GM12878 (cell line): ENCODE results near the gene MAST1. TPM values are rescaled to one million over a fixed set of nuclear protein-coding genes. Genes with fewer than 3 reads are reported as not detected.

Source experiments
- ATAC-seq: fragments of 200-7000 bp; cut with Tn5 transposase; 3 replicates; pipeline ENCODE4 v1.9.1; 2020; ENCODE audit warnings: mild to moderate bottlenecking, moderate library complexity
- BruUV-seq: library from RNA; stranded (reverse); fragments of 400-500 nt; replicated peaks from 2 replicates; lab custom pipeline; 2021; lab: Mats Ljungman, UMichigan
- CTCF ChIA-PET: fragments of 300-600 bp; sonication (Branson Sonifier 250); formaldehyde crosslinking; extraction: SDS; loops from one replicate; lab custom pipeline; 2021; ENCODE audit warnings: inconsistent platforms; lab: Yijun Ruan, JAX
- POLR2A ChIA-PET: fragments of 350-600 bp; formaldehyde crosslinking; extraction: SDS; loops from one replicate; lab custom pipeline; 2021; ENCODE audit warnings: inconsistent platforms; lab: Charles Lee
- RAD21 ChIA-PET: fragments of 300-600 bp; sonication (Branson Sonifier 250); formaldehyde crosslinking; loops from one replicate; lab custom pipeline; 2023; ENCODE audit warnings: antibody characterized with exemption; ENCODE audit not compliant: unreplicated experiment; lab: Charles Lee
- SMC1A ChIA-PET: fragments of 300-600 bp; sonication (Branson Sonifier 250); formaldehyde crosslinking; loops from one replicate; lab custom pipeline; 2023; ENCODE audit not compliant: unreplicated experiment, uncharacterized antibody; lab: Charles Lee
- DNase-seq: peaks from one replicate; pipeline ENCODE4 v3.0.0-alpha.2; 2011; ENCODE audit warnings: low read depth, low spot score
- FAIRE-seq: peaks from 3 replicates; lab custom pipeline; 2011; peaks lifted over from hg19 to GRCh38; lab: Jason Lieb, UNC
- H2AFZ ChIP-seq: 2 replicates; pipeline ENCODE4 v1.6.0; 2011; ENCODE audit warnings: low read depth, low read length, control low read depth; ENCODE audit not compliant: control insufficient read depth
- H3K27ac ChIP-seq: 2 replicates; pipeline ENCODE4 v1.5.1; 2011; ENCODE audit warnings: control low read depth; ENCODE audit not compliant: control insufficient read depth, insufficient read depth
- H3K27me3 ChIP-seq, 2 experiments: replicated peaks in 1 of 2; 2 replicates each; pipeline versions ENCODE4 v1.6.0 to v1.6.1; 2011; ENCODE audit warnings: low read length in 1 of 2; ENCODE audit not compliant: control insufficient read depth in 2 of 2, insufficient read depth in 2 of 2
- H3K36me3 ChIP-seq, 2 experiments: 2 replicates each; pipeline ENCODE4 v1.5.1; 2011; ENCODE audit warnings: low read length in 1 of 2; ENCODE audit not compliant: control insufficient read depth in 2 of 2, insufficient read depth in 2 of 2
- H3K4me1 ChIP-seq: 2 replicates; pipeline ENCODE4 v1.6.1; 2011; ENCODE audit warnings: mild to moderate bottlenecking, low read length, moderate library complexity, mixed read lengths; ENCODE audit not compliant: control insufficient read depth, insufficient read depth
- H3K4me2 ChIP-seq: 2 replicates; pipeline ENCODE4 v1.6.0; 2011; ENCODE audit warnings: control low read depth; ENCODE audit not compliant: control insufficient read depth, insufficient read depth
- H3K4me3 ChIP-seq: fragments of 200-600 bp; sonication (generic); 2 replicates; pipeline ENCODE4 v1.5.1; 2016
- H3K79me2 ChIP-seq: 2 replicates; pipeline ENCODE4 v1.6.0; 2011; ENCODE audit warnings: low read length; ENCODE audit not compliant: control insufficient read depth, insufficient read depth
- H3K9ac ChIP-seq: 2 replicates; pipeline ENCODE4 v1.8.0; 2011; ENCODE audit warnings: low read length, control low read depth, mixed read lengths; ENCODE audit not compliant: control insufficient read depth, insufficient read depth
- H3K9me3 ChIP-seq: replicated peaks from 3 replicates; pipeline ENCODE4 v1.5.1; 2011; ENCODE audit warnings: mild to moderate bottlenecking, low read length; ENCODE audit not compliant: control insufficient read depth, insufficient read depth
- H4K20me1 ChIP-seq: 2 replicates; pipeline ENCODE4 v1.6.0; 2011; ENCODE audit not compliant: control insufficient read depth, insufficient read depth
- CBX3 ChIP-seq: fragments of 200-600 bp; sonication (generic); IDR thresholded peaks from 2 replicates; pipeline ENCODE4 v1.6.1; 2016; ENCODE audit warnings: low read depth, borderline replicate concordance
- CHD1 ChIP-seq: IDR thresholded peaks from 2 replicates; pipeline ENCODE4 v1.6.1; 2012; ENCODE audit warnings: low read depth, low read length, improper control_type of control experiment
- CREM ChIP-seq: IDR thresholded peaks from 2 replicates; pipeline ENCODE4 v1.6.1; 2014; ENCODE audit warnings: antibody characterized with exemption, low read depth
- GABPA ChIP-seq: IDR thresholded peaks from 2 replicates; pipeline ENCODE4 v1.6.1; 2014; ENCODE audit warnings: antibody characterized with exemption, low read depth, mild to moderate bottlenecking, inconsistent platforms
- HDAC2 ChIP-seq: fragments of 200-600 bp; sonication (generic); IDR thresholded peaks from 2 replicates; pipeline ENCODE4 v1.6.1; 2017
- HDAC6 ChIP-seq: fragments of 200-600 bp; sonication (generic); IDR thresholded peaks from one replicate; pipeline ENCODE4 v1.8.0; 2017; ENCODE audit warnings: antibody characterized with exemption; ENCODE audit not compliant: unreplicated experiment
- MXI1 ChIP-seq: fragments of 150-350 bp; IDR thresholded peaks from 2 replicates; pipeline ENCODE4 v1.6.1; 2011; ENCODE audit warnings: low read depth, mild to moderate bottlenecking, inconsistent platforms, low read length, improper control_type of control experiment
- RELA ChIP-seq: fragments of 450-650 bp; IDR thresholded peaks from 2 replicates; pipeline ENCODE4 v1.8.0; 2014; ENCODE audit warnings: borderline replicate concordance; ENCODE audit not compliant: partially characterized antibody
- WRNIP1 ChIP-seq: IDR thresholded peaks from 2 replicates; pipeline ENCODE4 v1.6.1; 2011; ENCODE audit warnings: low read depth, low read length, improper control_type of control experiment, borderline replicate concordance
- YBX1 ChIP-seq: fragments of 450-650 bp; IDR thresholded peaks from 2 replicates; pipeline ENCODE4 v1.6.1; 2016; ENCODE audit warnings: antibody characterized with exemption
- WGBS: methylation state at CpG from one replicate; pipeline ENCODE4 v1.1.6; 2016; ENCODE audit warnings: low lambda C conversion rate; ENCODE audit not compliant: insufficient replicate concordance, insufficient coverage; ENCODE audit errors: missing lambda C conversion rate; 5-methylcytosine and 5-hydroxymethylcytosine counted together
- in situ Hi-C: fragments of 300-500 bp; cut with MboI; formaldehyde crosslinking; loops from 9 replicates; pipeline ENCODE4 v1.14.3; 2018; ENCODE audit warnings: mixed read lengths
- intact Hi-C: fragments of 100-400 bp; cut with micrococcal nuclease; formaldehyde crosslinking; loops from one replicate; pipeline ENCODE4 v1.14.2; 2022; ENCODE audit not compliant: unreplicated experiment
- polyA plus RNA-seq, 11 experiments: library from polyadenylated mRNA; depleted of rRNA in 4 of 11; unstranded in 6 of 11; stranded (reverse) in 5 of 11; fragments of >200 nt; fragmentation: Nextera tagmentation in 4 of 11; fragmentation: Illumina TruSeq in 1 of 11; extraction: Ambion mirVana in 4 of 11; extraction: Trizol in 1 of 11; gene quantifications; 1 replicate in 1 of 11; 2 replicates in 10 of 11; pipeline versions ENCODE4 v1.2.1 to v1.2.3, GENCODE V29; 2011 to 2016; ENCODE audit warnings: inconsistent platforms in 2 of 11, missing spikeins in 2 of 11, low read depth in 1 of 11
- total RNA-seq, 4 experiments: library from RNA; depleted of rRNA in 3 of 4; stranded (reverse); fragments of >200 nt in 3 of 4; fragmentation: Illumina TruSeq in 1 of 4; extraction: Trizol in 1 of 4; gene quantifications; 2 replicates each; pipeline versions ENCODE4 v1.2.1 to v1.2.3, GENCODE V29; 2013 to 2021
- TF ChIP-seq, protein P1 (sequence below): IDR thresholded peaks from 2 replicates; pipeline ENCODE4 v1.6.1; 2012; ENCODE audit warnings: low read depth, low read length, improper control_type of control experiment
- TF ChIP-seq, protein P2 (sequence below): fragments of 450-650 bp; IDR thresholded peaks from 2 replicates; pipeline ENCODE4 v1.6.1; 2016; ENCODE audit warnings: mild to moderate bottlenecking, moderate library complexity, borderline replicate concordance
- TF ChIP-seq, protein P3 (sequence below): fragments of 450-650 bp; formaldehyde crosslinking; IDR thresholded peaks from 2 replicates; pipeline ENCODE4 v1.5.0; 2022; ENCODE audit warnings: mild to moderate bottlenecking, missing genetic modification characterization

Gene MAST1
- total and polyA plus RNA-seq, 10 of the 15 experiments (the other 5 are each of a cell fraction or from before 2014, with no cell fraction given): 0.08 to 0.79 (median 0.44) TPM; not detected in 1

DNA sequence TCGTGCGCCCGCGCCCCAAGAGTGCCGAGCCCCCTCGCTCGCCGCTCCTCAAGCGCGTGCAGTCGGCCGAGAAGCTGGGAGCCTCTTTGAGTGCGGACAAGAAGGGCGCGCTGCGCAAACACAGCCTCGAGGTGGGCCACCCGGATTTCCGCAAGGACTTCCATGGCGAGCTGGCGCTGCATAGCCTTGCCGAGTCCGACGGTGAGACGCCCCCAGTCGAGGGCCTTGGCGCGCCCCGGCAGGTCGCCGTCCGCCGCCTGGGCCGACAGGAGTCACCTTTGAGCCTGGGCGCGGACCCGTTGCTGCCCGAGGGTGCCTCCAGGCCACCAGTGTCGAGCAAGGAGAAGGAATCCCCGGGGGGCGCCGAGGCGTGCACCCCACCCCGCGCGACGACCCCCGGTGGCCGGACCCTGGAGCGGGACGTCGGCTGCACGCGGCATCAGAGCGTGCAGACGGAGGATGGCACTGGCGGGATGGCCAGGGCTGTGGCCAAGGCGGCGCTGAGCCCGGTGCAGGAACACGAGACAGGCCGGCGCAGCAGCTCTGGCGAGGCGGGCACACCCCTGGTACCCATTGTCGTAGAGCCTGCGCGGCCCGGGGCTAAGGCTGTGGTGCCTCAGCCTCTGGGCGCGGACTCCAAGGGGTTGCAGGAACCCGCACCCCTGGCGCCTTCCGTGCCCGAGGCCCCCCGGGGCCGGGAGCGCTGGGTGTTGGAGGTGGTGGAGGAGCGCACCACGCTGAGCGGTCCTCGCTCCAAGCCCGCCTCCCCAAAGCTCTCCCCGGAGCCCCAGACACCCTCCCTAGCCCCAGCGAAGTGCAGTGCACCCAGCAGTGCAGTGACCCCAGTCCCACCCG lies 35.8 kb downstream of the MAST1 start:
- Histone ChIP-seq H3K4me2 (no peak overlapping the region), H3K27me3 (no peaks in the 10 kb centered on the region), H4K20me1 (no peaks in the 10 kb centered on the region), H3K4me3 (no peak overlapping the region), H3K27ac (no peak overlapping the region), H3K79me2 (no peaks in the 10 kb centered on the region), H3K9me3 (no peaks in the 10 kb centered on the region; the same call in 2 of the 3 replicates), H3K9ac (no peak overlapping the region), H3K4me1 (no peaks in the 10 kb centered on the region), H3K36me3 (peaks cover 0 to 4% of the 10 kb centered on the region in 2 experiments; a peak in 2 of 4 replicates), H2AFZ (no peak overlapping the region)
- WGBS: 97% methylated on average over 71 of the region's 86 CpGs
- RAD21 ChIA-PET: no interaction called here
- DNase-seq (no peak), ATAC-seq (no peak), FAIRE-seq (no peak)
- SMC1A ChIA-PET: no interaction called here
- CTCF ChIA-PET: no interaction called here
- intact Hi-C loops (no loop called here), in situ Hi-C loops (no loop called here)
- TF ChIP-seq GABPA (no peak), MXI1 (no peak), HDAC6 (no peak), WRNIP1 (no peak), RELA (no peak), CBX3 (no peak), CREM (no peak), CHD1 (no peak), YBX1 (no peak), HDAC2 (no peak)
- TF ChIP-seq, protein P1, sequence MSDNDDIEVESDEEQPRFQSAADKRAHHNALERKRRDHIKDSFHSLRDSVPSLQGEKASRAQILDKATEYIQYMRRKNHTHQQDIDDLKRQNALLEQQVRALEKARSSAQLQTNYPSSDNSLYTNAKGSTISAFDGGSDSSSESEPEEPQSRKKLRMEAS: no peak
- TF ChIP-seq, protein P2, sequence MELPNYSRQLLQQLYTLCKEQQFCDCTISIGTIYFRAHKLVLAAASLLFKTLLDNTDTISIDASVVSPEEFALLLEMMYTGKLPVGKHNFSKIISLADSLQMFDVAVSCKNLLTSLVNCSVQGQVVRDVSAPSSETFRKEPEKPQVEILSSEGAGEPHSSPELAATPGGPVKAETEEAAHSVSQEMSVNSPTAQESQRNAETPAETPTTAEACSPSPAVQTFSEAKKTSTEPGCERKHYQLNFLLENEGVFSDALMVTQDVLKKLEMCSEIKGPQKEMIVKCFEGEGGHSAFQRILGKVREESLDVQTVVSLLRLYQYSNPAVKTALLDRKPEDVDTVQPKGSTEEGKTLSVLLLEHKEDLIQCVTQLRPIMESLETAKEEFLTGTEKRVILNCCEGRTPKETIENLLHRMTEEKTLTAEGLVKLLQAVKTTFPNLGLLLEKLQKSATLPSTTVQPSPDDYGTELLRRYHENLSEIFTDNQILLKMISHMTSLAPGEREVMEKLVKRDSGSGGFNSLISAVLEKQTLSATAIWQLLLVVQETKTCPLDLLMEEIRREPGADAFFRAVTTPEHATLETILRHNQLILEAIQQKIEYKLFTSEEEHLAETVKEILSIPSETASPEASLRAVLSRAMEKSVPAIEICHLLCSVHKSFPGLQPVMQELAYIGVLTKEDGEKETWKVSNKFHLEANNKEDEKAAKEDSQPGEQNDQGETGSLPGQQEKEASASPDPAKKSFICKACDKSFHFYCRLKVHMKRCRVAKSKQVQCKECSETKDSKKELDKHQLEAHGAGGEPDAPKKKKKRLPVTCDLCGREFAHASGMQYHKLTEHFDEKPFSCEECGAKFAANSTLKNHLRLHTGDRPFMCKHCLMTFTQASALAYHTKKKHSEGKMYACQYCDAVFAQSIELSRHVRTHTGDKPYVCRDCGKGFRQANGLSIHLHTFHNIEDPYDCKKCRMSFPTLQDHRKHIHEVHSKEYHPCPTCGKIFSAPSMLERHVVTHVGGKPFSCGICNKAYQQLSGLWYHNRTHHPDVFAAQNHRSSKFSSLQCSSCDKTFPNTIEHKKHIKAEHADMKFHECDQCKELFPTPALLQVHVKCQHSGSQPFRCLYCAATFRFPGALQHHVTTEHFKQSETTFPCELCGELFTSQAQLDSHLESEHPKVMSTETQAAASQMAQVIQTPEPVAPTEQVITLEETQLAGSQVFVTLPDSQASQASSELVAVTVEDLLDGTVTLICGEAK: no peak
- TF ChIP-seq, protein P3, sequence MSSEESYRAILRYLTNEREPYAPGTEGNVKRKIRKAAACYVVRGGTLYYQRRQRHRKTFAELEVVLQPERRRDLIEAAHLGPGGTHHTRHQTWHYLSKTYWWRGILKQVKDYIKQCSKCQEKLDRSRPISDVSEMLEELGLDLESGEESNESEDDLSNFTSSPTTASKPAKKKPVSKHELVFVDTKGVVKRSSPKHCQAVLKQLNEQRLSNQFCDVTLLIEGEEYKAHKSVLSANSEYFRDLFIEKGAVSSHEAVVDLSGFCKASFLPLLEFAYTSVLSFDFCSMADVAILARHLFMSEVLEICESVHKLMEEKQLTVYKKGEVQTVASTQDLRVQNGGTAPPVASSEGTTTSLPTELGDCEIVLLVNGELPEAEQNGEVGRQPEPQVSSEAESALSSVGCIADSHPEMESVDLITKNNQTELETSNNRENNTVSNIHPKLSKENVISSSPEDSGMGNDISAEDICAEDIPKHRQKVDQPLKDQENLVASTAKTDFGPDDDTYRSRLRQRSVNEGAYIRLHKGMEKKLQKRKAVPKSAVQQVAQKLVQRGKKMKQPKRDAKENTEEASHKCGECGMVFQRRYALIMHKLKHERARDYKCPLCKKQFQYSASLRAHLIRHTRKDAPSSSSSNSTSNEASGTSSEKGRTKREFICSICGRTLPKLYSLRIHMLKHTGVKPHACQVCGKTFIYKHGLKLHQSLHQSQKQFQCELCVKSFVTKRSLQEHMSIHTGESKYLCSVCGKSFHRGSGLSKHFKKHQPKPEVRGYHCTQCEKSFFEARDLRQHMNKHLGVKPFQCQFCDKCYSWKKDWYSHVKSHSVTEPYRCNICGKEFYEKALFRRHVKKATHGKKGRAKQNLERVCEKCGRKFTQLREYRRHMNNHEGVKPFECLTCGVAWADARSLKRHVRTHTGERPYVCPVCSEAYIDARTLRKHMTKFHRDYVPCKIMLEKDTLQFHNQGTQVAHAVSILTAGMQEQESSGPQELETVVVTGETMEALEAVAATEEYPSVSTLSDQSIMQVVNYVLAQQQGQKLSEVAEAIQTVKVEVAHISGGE (CRISPR knock-in tag): no peak
- POLR2A ChIA-PET: no interaction called here
- BruUV-seq: no TSS peak
